HepG2 (cell line): ENCODE measurements around the gene CTNNBL1. TPM values are rescaled to one million over a fixed set of nuclear protein-coding genes. Genes with fewer than 3 reads are reported as not detected.
A peak's percentile ranks its signal among the peaks of the same experiment; 100 is the strongest.

ENCODE experiments used
- ATAC-seq: fragments of 200-7000 bp; cut with Tn5 transposase; 3 replicates; pipeline ENCODE4 v1.9.1; 2020; ENCODE audit warnings: mild to moderate bottlenecking, moderate library complexity
- BruUV-seq: library from RNA; stranded (reverse); fragments of 400-500 nt; replicated peaks from 2 replicates; lab custom pipeline; 2021; lab: Mats Ljungman, UMichigan
- CTCF ChIA-PET: fragments of 300-600 bp; formaldehyde crosslinking; extraction: SDS; loops from one replicate; lab custom pipeline; 2021; ENCODE audit warnings: low total read pairs, inconsistent platforms, low intra/inter-chr PET ratio; lab: Yijun Ruan, JAX
- POLR2A ChIA-PET: fragments of 350-600 bp; sonication (Branson Sonifier 250); formaldehyde crosslinking; loops from one replicate; lab custom pipeline; 2020; ENCODE audit warnings: antibody characterized with exemption, inconsistent platforms; lab: Yijun Ruan, JAX
- DNase-seq: peaks from one replicate; pipeline ENCODE4 v3.0.0-alpha.2; 2015; ENCODE audit warnings: low spot score
- FAIRE-seq: peaks from 3 replicates; lab custom pipeline; 2011; peaks lifted over from hg19 to GRCh38; lab: Jason Lieb, UNC
- H2AFZ ChIP-seq: one replicate; pipeline ENCODE4 v1.6.1; 2011; ENCODE audit warnings: low read length, inconsistent platforms
- H3K27ac ChIP-seq: fragments of 300-600 bp; 3 replicates; pipeline ENCODE4 v1.8.0; 2011; ENCODE audit warnings: mixed run types, mild to moderate bottlenecking, mixed read lengths, low read length, inconsistent platforms; ENCODE audit not compliant: insufficient read depth; ENCODE audit errors: extremely low read length
- H3K27me3 ChIP-seq, 2 experiments: fragments of 200-600 bp in 1 of 2; 2 replicates in 1 of 2; 3 replicates in 1 of 2; pipeline versions ENCODE4 v1.6.0 to v1.8.0; 2011; ENCODE audit warnings: low read length in 2 of 2, mild to moderate bottlenecking in 2 of 2, moderate library complexity in 2 of 2, inconsistent platforms in 1 of 2; ENCODE audit not compliant: insufficient read depth in 2 of 2, control insufficient read depth in 1 of 2
- H3K36me3 ChIP-seq, 2 experiments: fragments of 200-600 bp in 1 of 2; replicated peaks in 1 of 2; 2 replicates in 1 of 2; 3 replicates in 1 of 2; pipeline versions ENCODE4 v1.5.1 to v1.8.0; 2011; ENCODE audit warnings: low read length in 2 of 2, inconsistent platforms in 1 of 2; ENCODE audit not compliant: insufficient read depth in 2 of 2, control insufficient read depth in 1 of 2
- H3K4me1 ChIP-seq: 2 replicates; pipeline ENCODE4 v1.5.1; 2012; ENCODE audit warnings: low read length, inconsistent platforms; ENCODE audit not compliant: insufficient read depth
- H3K4me2 ChIP-seq: 2 replicates; pipeline ENCODE4 v1.6.0; 2011; ENCODE audit warnings: low read depth, low read length, inconsistent platforms
- H3K4me3 ChIP-seq, 3 experiments: fragments of 200-600 bp in 1 of 3; sonication (generic), shearing (Covaris generic) in 1 of 3; replicated peaks in 1 of 3; 2 replicates each; pipeline ENCODE4 v1.5.1; 2011 to 2016; ENCODE audit warnings: low read length in 3 of 3, inconsistent platforms in 2 of 3, low read depth in 2 of 3, mild to moderate bottlenecking in 2 of 3, control low read depth in 1 of 3, mixed read lengths in 1 of 3; ENCODE audit not compliant: insufficient read depth in 1 of 3
- H3K79me2 ChIP-seq: one replicate; pipeline ENCODE4 v1.6.1; 2011; ENCODE audit warnings: low read length, inconsistent platforms; ENCODE audit not compliant: insufficient read depth
- H3K9ac ChIP-seq: 2 replicates; pipeline ENCODE4 v1.6.0; 2011; ENCODE audit warnings: mild to moderate bottlenecking, low read depth, low read length, inconsistent platforms; ENCODE audit not compliant: insufficient read depth
- H3K9me3 ChIP-seq: 2 replicates; pipeline ENCODE4 v1.5.1; 2012; ENCODE audit warnings: mild to moderate bottlenecking, low read length
- H4K20me1 ChIP-seq: 2 replicates; pipeline ENCODE4 v1.6.0; 2011; ENCODE audit warnings: inconsistent platforms, mild to moderate bottlenecking, low read length, moderate library complexity; ENCODE audit not compliant: insufficient read depth
- ATF7 ChIP-seq, 2 experiments: fragments of 450-650 bp in 1 of 2; sonication (generic) in 1 of 2; formaldehyde crosslinking in 1 of 2; IDR thresholded peaks; 2 replicates each; pipeline versions ENCODE4 v1.4.0 to v1.6.1; 2016 to 2020; ENCODE audit warnings: antibody characterized with exemption in 1 of 2, mild to moderate bottlenecking in 1 of 2, missing genetic modification reagents in 1 of 2
- CREB1 ChIP-seq, 2 experiments: fragments of 450-650 bp in 1 of 2; IDR thresholded peaks; 2 replicates each; pipeline ENCODE4 v1.6.1; 2016 to 2017; ENCODE audit warnings: control low read depth in 1 of 2, mild to moderate bottlenecking in 1 of 2, missing compliant biosample characterization in 1 of 2, missing genetic modification characterization in 1 of 2
- GLI4 ChIP-seq: sonication (generic); formaldehyde crosslinking; IDR thresholded peaks from 2 replicates; pipeline ENCODE4 v1.5.1; 2020; ENCODE audit warnings: missing genetic modification reagents, mild to moderate bottlenecking, moderate library complexity, borderline replicate concordance
- TBL1XR1 ChIP-seq: fragments of 150-350 bp; IDR thresholded peaks from 2 replicates; pipeline ENCODE4 v1.6.1; 2014; ENCODE audit warnings: borderline replicate concordance, low read length; ENCODE audit not compliant: partially characterized antibody
- ZBED4 ChIP-seq: sonication (generic); formaldehyde crosslinking; IDR thresholded peaks from 2 replicates; pipeline ENCODE4 v1.4.0; 2020; ENCODE audit warnings: missing genetic modification reagents, borderline replicate concordance
- ZBTB26 ChIP-seq: IDR thresholded peaks from 2 replicates; pipeline ENCODE4 v1.6.1; 2016; ENCODE audit warnings: missing compliant biosample characterization, missing genetic modification reagents, borderline replicate concordance
- ZNF326 ChIP-seq: sonication (generic); formaldehyde crosslinking; IDR thresholded peaks from 2 replicates; pipeline ENCODE4 v1.4.0; 2020; ENCODE audit warnings: missing genetic modification reagents, borderline replicate concordance
- ZNF784 ChIP-seq: sonication (generic); formaldehyde crosslinking; IDR thresholded peaks from 2 replicates; pipeline ENCODE4 v1.5.1; 2020; ENCODE audit warnings: missing genetic modification reagents, mild to moderate bottlenecking, borderline replicate concordance
- WGBS: methylation state at CpG from one replicate; pipeline ENCODE4 v1.1.6; 2017; ENCODE audit warnings: low lambda C conversion rate; 5-methylcytosine and 5-hydroxymethylcytosine counted together
- in situ Hi-C: cut with HindIII; loops from 2 replicates; pipeline ENCODE4 v1.10.0; 2017; ENCODE audit warnings: low pct_unique_long_range_greater_than_20kb; ENCODE audit not compliant: extremely low pct_ligation_motif_present
- intact Hi-C: fragments of 100-400 bp; cut with micrococcal nuclease; formaldehyde crosslinking; loops from one replicate; pipeline ENCODE4 v1.10.0; 2022; ENCODE audit not compliant: unreplicated experiment
- polyA plus RNA-seq, 8 experiments: library from polyadenylated mRNA; depleted of rRNA in 3 of 8; stranded (reverse) in 7 of 8; unstranded in 1 of 8; fragments of >200 nt; fragmentation: Illumina TruSeq in 4 of 8; extraction: Trizol in 4 of 8; gene quantifications; 2 replicates each; pipeline versions ENCODE4 v1.2.1 to v1.2.3, GENCODE V29; 2011 to 2016; ENCODE audit warnings: low read depth in 4 of 8, missing spikeins in 1 of 8, mixed read lengths in 1 of 8; ENCODE audit not compliant: insufficient read depth in 1 of 8
- total RNA-seq, 5 experiments: library from RNA; depleted of rRNA; stranded (reverse); fragments of >200 nt; fragmentation: Illumina TruSeq; extraction: Trizol; gene quantifications; 2 replicates each; pipeline ENCODE4 v1.2.3, GENCODE V29; 2016; ENCODE audit warnings: low read depth in 1 of 5

Gene CTNNBL1
- total and polyA plus RNA-seq, 2 of the 13 experiments (the other 11 are each of a cell fraction or from before 2014, with no cell fraction given): 49.3 to 94.6 TPM

GRCh38 chr20:37816726-37817125 is 122.9 kb downstream of the CTNNBL1 start:
- no peaks in the 10 kb centered on the region for H3K9me3 ChIP-seq
- no peak overlapping the region for H3K9ac ChIP-seq
- H3K4me2 ChIP-seq: no peak overlapping the region
- H3K27ac ChIP-seq: no peak overlapping the region
- peak; percentile 77 for TF ChIP-seq ATF7 (IDR thresholded peaks at IDR 0.05)
- TF ChIP-seq ATF7 (CRISPR knock-in tag; IDR thresholded peaks at IDR 0.05): no peak
- TF ChIP-seq ZBTB26: no peak
- no peak for TF ChIP-seq ZNF326 (CRISPR knock-in tag)
- 0 out of 2 replicates have a peak, but pooled peaks have one; percentile 24 for TF ChIP-seq CREB1 (IDR thresholded peaks at IDR 0.05)
- TF ChIP-seq CREB1 (CRISPR knock-in tag; IDR thresholded peaks at IDR 0.05): no peak
- no peak for ATAC-seq
- in situ Hi-C loops (no loop called here), intact Hi-C loops (no loop called here)
- BruUV-seq: no TSS peak
- H4K20me1 ChIP-seq: no peaks in the 10 kb centered on the region
- ChIA-PET CTCF (no interaction called here), POLR2A (no interaction called here)
- H3K79me2 ChIP-seq: no peaks in the 10 kb centered on the region
- H3K4me1 ChIP-seq: no peaks in the 10 kb centered on the region
- no peaks in the 10 kb centered on the region for H3K27me3 ChIP-seq
- no peak for FAIRE-seq
- DNase-seq: no peak
- H2AFZ ChIP-seq: no peak overlapping the region
- H3K4me3 ChIP-seq: no peak overlapping the region
- H3K36me3 ChIP-seq: peaks cover 0 to 3% of the 10 kb centered on the region in 2 experiments; a peak in 3 of 5 replicates
- WGBS: 97% methylated on average over 2 of the region's 2 CpGs

- Histone ChIP-seq H3K27me3 (no peaks in the 10 kb centered on the region), H3K4me2 (no peak overlapping the region), H2AFZ (no peak overlapping the region), H3K4me1 (no peaks in the 10 kb centered on the region), H3K79me2 (no peaks in the 10 kb centered on the region), H3K9me3 (no peaks in the 10 kb centered on the region), H3K4me3 (no peak overlapping the region), H3K36me3 (peaks cover 0 to 3% of the 10 kb centered on the region in 2 experiments; a peak in 3 of 5 replicates), H4K20me1 (no peaks in the 10 kb centered on the region), H3K27ac (no peak overlapping the region), H3K9ac (no peak overlapping the region)
- no TSS peak for BruUV-seq
- POLR2A ChIA-PET: no interaction called here
- CTCF ChIA-PET: no interaction called here
- no peak for FAIRE-seq
- intact Hi-C loops (no loop called here), in situ Hi-C loops (no loop called here)
- no peak for ATAC-seq
- no peak for DNase-seq
- TF ChIP-seq ZBED4: no peak
- no peak for TF ChIP-seq TBL1XR1
- TF ChIP-seq GLI4 (CRISPR knock-in tag): no peak
- TF ChIP-seq ZNF784: no peak
Observed at GRCh38 chr20:37821696-37822095, 127.9 kb downstream of the CTNNBL1 start.
